HCT116 (cell line): ENCODE data around the gene C15orf40.

Experiments
- EZH2phosphoT487 ChIP-seq: fragments of 200-600 bp; IDR thresholded peaks from 2 replicates; pipeline ENCODE4 v1.6.1; 2018; ENCODE audit warnings: antibody characterized with exemption, borderline replicate concordance
- YY1 ChIP-seq: IDR thresholded peaks from 2 replicates; pipeline ENCODE4 v1.6.1; 2011; ENCODE audit warnings: low read length, low read depth, moderate library complexity, mild to moderate bottlenecking; ENCODE audit not compliant: insufficient replicate concordance; ENCODE audit errors: extremely low read depth

DNA sequence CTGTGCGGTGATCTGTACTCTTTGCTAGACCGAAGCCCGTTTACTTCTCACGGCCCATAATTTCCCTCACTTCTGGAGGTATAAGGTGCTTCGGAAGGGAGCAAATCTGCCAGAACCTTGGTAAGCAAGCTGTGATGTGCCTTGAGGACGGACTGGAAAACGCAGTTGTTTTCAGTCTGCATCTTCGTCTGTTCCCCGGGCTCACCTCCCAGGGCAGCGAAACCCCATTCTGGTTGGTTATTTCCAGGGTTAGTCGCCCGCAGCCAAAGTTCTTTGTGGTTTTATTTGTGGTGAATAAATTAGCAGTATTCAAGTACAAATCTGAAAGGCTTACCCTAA is 25.0 kb downstream of the C15orf40 start:
- TF ChIP-seq YY1 (no peak), EZH2phosphoT487 (no peak)
